Measurements from ENCODE around the gene FMN2. TPM values are rescaled to one million over a fixed set of nuclear protein-coding genes. Genes with fewer than 3 reads are reported as not detected.

The FMN2 gene
- total RNA-seq, 1 experiment from 2014 or later: not detected

DNA sequence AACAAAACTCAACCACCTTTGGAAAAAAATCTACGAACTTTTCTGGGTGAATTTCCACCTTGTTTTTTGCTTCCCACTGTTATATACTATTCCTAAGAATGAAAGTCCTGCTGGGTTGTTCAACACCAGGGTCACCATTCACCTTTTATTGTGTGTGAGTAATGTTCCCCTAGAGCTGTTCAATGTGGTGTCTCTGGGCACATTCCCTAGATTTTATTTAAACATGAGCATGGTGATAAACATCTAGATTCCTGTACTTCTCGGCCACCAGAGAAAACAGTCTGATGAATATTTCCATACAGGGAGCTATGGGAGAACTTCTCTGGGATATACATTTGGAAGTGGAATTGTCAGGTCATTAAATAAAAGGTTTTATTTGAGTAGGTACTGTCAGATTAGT, 13.0 kb downstream of the FMN2 start:
- H3K36me3 ChIP-seq (ENCODE audit: control insufficient read depth, insufficient read depth, low read length): no peaks in the 10 kb centered on the region
- no peak overlapping the region for H3K27ac Mint-ChIP-seq (ENCODE audit: unreplicated experiment)
- H3K27me3 Mint-ChIP-seq (ENCODE audit: insufficient read depth, unreplicated experiment): peaks cover 6% of the 10 kb centered on the region
- DNase-seq: no peak
- BruUV-seq (replicated peaks): no TSS peak
- H3K4me1 Mint-ChIP-seq (ENCODE audit: low read depth, unreplicated experiment): no peaks in the 10 kb centered on the region
- H3K9me3 Mint-ChIP-seq (ENCODE audit: unreplicated experiment): no peaks in the 10 kb centered on the region
- no peaks in the 10 kb centered on the region; the same call in 1 of the 2 replicates for H3K4me1 ChIP-seq
- no peak overlapping the region for H3K4me3 ChIP-seq (ENCODE audit: low read depth, low read length)
- no peaks in the 10 kb centered on the region for H3K9me3 ChIP-seq
- CTCF ChIA-PET: no interaction called here
- no peaks in the 10 kb centered on the region for H3K36me3 Mint-ChIP-seq (ENCODE audit: insufficient read depth, unreplicated experiment)
- intact Hi-C loops (cut with micrococcal nuclease; ENCODE audit: unreplicated experiment): no loop called here
- POLR2A ChIA-PET: no interaction called here
- TF ChIP-seq CTCF (IDR thresholded peaks at IDR 0.05; ENCODE audit: insufficient read depth in 1 of 2, low read depth in 1 of 2, low read length in 1 of 2, severe bottlenecking in 1 of 2, unreplicated experiment in 1 of 2): no peak
- no peak overlapping the region for H3K4me3 Mint-ChIP-seq (ENCODE audit: unreplicated experiment)
- H3K27me3 ChIP-seq (replicated peaks; ENCODE audit: control insufficient read depth, insufficient read depth, low read length): no peaks in the 10 kb centered on the region

DNA sequence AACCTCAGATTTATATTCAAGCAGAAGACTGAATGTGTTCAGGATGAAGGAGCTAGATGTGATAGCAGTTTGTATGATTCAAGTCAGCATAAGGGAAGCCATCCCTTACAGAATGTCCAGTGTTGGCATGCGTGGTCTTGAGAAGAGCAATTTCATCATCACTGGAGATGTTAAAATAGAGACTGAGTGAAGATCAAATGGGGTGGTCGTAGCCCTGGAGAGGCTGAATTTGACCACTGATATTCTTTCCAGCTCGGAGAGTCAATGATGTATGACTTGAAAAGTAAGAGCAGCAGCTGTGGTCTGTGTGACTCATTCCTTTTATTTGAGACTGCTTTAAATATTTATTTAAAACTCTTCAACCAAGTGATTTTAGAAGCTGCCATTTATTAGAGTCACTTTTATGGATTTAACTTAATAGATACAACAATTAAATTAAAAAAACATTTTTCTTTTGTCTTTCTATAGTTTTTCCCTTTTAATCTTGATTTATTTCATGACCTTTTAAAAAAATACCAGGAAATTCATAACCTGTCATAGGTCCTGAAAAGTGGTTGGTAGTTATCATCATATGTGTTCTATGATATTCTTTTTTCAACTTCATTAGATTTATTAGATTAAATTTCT, 15.5 kb downstream of the FMN2 start:
- CTCF ChIA-PET: no interaction called here
- H3K27me3 Mint-ChIP-seq (ENCODE audit: insufficient read depth, unreplicated experiment): peaks cover 4% of the 10 kb centered on the region
- no peak overlapping the region for H3K4me3 Mint-ChIP-seq (ENCODE audit: unreplicated experiment)
- no peak for DNase-seq
- no peaks in the 10 kb centered on the region for H3K9me3 Mint-ChIP-seq (ENCODE audit: unreplicated experiment)
- no peak overlapping the region for H3K27ac Mint-ChIP-seq (ENCODE audit: unreplicated experiment)
- Histone ChIP-seq H3K36me3 (ENCODE audit: control insufficient read depth, insufficient read depth, low read length) (no peaks in the 10 kb centered on the region), H3K27me3 (replicated peaks; ENCODE audit: control insufficient read depth, insufficient read depth, low read length) (no peaks in the 10 kb centered on the region), H3K4me1 (peaks cover 18% of the 10 kb centered on the region), H3K9me3 (no peaks in the 10 kb centered on the region), H3K4me3 (ENCODE audit: low read depth, low read length) (no peak overlapping the region)
- no peak for TF ChIP-seq CTCF (IDR thresholded peaks at IDR 0.05; ENCODE audit: insufficient read depth in 1 of 2, low read depth in 1 of 2, low read length in 1 of 2, severe bottlenecking in 1 of 2, unreplicated experiment in 1 of 2)
- intact Hi-C loops (cut with micrococcal nuclease; ENCODE audit: unreplicated experiment): no loop called here
- H3K4me1 Mint-ChIP-seq (ENCODE audit: low read depth, unreplicated experiment): no peaks in the 10 kb centered on the region
- no TSS peak for BruUV-seq (replicated peaks)
- H3K36me3 Mint-ChIP-seq (ENCODE audit: insufficient read depth, unreplicated experiment): no peaks in the 10 kb centered on the region
- POLR2A ChIA-PET: no interaction called here

GRCh38 chr1:240109130-240109529, 17.4 kb downstream of the FMN2 start:
- ChIA-PET POLR2A (no interaction called here), CTCF (no interaction called here)
- Histone ChIP-seq H3K27me3 (replicated peaks; ENCODE audit: control insufficient read depth, insufficient read depth, low read length) (no peaks in the 10 kb centered on the region), H3K36me3 (ENCODE audit: control insufficient read depth, insufficient read depth, low read length) (no peaks in the 10 kb centered on the region), H3K9me3 (no peaks in the 10 kb centered on the region), H3K4me1 (peaks cover 18% of the 10 kb centered on the region), H3K4me3 (ENCODE audit: low read depth, low read length) (no peak overlapping the region)
- intact Hi-C loops (cut with micrococcal nuclease; ENCODE audit: unreplicated experiment): no loop called here
- Mint-ChIP-seq H3K27ac (ENCODE audit: unreplicated experiment) (no peak overlapping the region), H3K36me3 (ENCODE audit: insufficient read depth, unreplicated experiment) (no peaks in the 10 kb centered on the region), H3K27me3 (ENCODE audit: insufficient read depth, unreplicated experiment) (no peaks in the 10 kb centered on the region), H3K4me3 (ENCODE audit: unreplicated experiment) (no peak overlapping the region), H3K4me1 (ENCODE audit: low read depth, unreplicated experiment) (no peaks in the 10 kb centered on the region), H3K9me3 (ENCODE audit: unreplicated experiment) (no peaks in the 10 kb centered on the region)
- no peak for DNase-seq
- no TSS peak for BruUV-seq (replicated peaks)
- no peak for TF ChIP-seq CTCF (IDR thresholded peaks at IDR 0.05; ENCODE audit: insufficient read depth in 1 of 2, low read depth in 1 of 2, low read length in 1 of 2, severe bottlenecking in 1 of 2, unreplicated experiment in 1 of 2)
